Cortex of kidney (tissue), 1 donor: ENCODE results near the gene SLC4A7.
"Not testable (repeated sequence)": the region's sequence is repeated elsewhere in the genome, so short reads cannot be mapped to it uniquely, and the experiment has no call there.

Source experiments
- DNase-seq: peaks from one replicate; lab custom pipeline; 2025; lab: John Stamatoyannopoulos, UW

SLC4A7 gene

DNA sequence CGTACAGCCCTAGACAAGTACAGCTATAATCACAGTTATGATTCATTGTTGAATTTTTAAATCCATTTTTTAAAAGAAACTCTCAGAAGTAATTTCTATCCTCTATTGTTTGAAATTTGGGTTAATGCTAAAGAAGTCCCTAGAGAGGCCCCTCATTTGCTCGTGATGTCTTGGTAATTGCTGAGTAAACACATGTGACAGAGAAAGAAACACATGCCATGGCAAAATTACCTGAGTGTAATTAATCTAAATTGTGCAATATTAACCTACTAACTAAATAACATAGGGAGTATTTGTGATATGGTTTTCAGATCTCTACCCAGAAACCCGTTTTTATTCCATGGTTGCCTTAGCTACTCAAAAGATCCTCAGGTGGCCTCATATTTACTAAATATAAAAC, 125.8 kb downstream of the SLC4A7 start:
- DNase-seq = no peak

GRCh38 chr3:27357665-27358258, 126.4 kb downstream of the SLC4A7 start:
- DNase-seq = no peak

GRCh38 chr3:27356976-27357375, 127.2 kb downstream of the SLC4A7 start:
- no peak for DNase-seq

DNA sequence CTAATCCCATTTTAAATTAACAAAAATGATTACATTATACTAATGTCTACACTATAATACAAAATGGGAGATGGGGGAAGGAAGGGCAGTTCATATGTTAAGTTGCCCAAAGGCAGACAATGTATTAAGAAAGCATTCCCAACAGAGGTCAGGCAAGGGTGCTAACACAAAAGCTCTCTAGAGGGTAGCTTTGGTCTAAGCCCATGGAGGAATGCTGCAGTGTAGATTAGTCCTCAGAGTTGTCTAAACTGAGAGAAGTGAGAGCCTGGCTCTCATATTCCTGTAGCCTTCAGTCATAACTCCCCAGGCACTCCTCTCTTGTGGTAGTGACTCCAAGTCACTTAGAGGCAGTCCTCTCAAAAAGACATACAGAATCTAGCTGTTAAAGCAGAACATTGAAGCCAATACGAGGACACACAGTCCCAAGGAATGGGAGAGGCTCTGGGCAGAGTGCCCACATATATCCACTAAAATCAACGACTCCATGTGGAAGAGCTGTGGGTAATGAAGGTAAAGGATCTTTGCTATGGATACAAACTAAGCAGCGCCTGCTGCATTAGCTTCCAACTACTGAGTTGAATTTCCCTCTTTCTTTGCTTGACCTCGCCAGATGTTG, 129.5 kb downstream of the SLC4A7 start:
- DNase-seq = no peak

DNA sequence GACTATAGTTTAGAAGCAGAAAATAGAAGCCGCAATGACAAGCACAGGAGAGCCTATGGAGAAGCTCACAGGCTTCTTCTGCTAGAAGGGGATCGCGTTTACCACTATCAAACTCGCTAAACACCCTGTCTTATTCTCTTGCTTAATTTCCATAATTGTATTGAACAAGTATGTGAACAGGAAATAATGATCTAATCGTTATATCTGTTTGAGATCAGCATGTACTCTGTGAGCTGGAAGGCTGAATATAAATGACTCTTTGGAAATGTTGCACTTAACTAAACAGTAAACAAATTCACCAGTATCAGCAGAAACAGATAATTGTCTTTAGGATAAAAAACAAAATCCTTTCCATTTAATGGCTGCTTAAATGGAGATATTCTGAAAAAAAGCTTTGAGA, 130.0 kb downstream of the SLC4A7 start:
- no peak for DNase-seq

- DNase-seq = no peak
These were observed 131.0 kb downstream of the SLC4A7 start for GRCh38 chr3:27353221-27353620.

DNA sequence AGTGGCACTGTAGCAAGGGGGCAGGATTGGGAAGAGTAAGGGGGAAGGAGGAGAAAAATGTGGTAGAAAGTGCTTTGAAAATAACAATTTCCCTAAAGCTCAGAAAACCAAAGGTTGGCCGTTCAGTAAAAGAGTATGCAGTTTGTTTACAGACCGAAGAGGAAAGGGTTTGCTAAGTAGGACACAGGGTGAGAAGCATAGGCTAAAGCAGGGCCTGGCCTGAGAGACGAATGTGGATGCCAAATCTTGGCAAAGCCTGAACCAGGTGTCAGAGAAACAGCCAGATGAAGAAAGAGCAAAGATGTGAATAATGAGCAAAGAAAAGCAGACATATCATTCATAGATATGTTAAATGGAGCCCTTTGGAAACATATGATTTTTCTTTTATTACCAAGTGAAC, 132.1 kb downstream of the SLC4A7 start:
- DNase-seq = no peak

GRCh38 chr3:27349832-27350231, 134.4 kb downstream of the SLC4A7 start:
- no peak for DNase-seq

DNA sequence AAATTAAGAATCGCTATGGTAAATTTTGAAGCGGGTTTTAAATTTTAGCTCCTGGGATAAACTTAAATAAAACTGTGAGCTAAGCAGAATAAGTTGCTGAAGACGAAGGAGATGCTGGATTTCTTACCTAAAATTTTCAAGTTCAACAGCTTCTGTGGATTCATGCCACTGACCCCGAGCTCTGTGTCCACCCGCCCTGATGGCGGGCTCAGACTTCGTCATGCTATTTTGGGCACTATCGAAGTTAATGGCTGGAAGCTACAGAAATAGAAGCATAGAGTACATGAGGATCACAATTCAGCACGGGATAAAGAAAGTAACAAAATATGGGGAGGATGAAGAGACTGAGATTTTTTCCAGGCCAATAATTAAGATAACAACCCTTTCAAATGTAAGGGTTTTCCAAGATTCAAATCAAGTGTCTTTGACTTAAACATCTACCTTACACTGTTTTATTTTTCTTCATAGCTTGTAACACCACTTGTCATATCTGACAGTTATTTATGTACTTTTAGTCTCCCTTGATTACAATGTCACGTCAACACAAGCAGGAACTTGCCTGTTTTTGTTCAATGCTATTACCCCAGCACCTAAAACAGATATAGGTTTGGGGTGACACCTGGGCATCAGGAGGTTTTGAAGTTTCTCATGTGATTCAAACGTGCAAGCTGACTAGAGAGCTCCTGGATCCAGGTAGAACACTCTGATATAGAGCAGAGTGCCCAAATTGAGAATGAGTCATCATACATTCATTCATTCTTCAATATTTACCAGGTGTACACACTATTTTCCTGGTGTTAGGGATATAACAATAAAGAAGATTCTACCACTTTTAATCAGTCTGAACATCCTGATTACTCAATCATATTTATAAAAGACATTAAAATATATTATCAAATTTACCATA, 138.0 kb downstream of the SLC4A7 start:
- DNase-seq = no peak

GRCh38 chr3:27345493-27345892, 138.7 kb downstream of the SLC4A7 start:
- no peak for DNase-seq

DNA sequence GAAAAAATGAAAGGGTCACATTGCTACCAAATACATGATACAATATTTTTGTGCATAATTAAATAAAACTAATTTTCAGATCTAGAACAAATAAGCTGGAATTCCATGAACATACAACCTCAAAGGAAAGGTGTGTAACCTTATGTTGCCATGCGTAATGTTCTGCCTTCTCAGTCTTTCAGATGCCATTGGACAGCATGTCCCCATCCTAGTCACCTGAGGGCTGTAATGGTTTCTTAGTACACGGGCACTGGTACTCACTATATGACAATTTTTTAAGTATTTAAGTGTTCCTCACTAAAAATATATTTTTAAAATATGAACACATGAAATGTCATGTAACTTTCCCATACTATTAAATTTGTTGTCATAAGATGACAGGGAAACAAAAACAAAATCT, 139.1 kb downstream of the SLC4A7 start:
- DNase-seq = no peak

- DNase-seq = no peak
These were observed 140.0 kb downstream of the SLC4A7 start for GRCh38 chr3:27344192-27344591.

DNA sequence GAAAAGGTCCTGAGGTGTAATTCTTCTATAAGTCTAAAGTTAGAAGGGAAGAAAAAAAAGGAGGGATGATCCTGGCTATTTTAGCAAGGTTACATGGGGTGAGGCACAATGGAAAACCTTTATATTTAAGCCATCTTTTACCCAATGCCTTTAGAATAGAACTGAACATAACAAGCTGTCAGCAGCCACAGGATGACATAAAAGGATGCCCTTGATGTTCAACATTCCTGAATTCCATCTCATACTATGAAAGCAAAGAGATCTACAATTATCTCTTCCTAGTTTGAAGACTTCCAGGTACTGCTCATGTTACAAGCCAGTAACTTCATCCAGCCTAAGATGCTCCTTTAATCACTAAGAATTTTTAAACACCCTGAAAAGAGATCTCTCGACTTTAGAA, 141.9 kb downstream of the SLC4A7 start:
- DNase-seq = no peak

DNA sequence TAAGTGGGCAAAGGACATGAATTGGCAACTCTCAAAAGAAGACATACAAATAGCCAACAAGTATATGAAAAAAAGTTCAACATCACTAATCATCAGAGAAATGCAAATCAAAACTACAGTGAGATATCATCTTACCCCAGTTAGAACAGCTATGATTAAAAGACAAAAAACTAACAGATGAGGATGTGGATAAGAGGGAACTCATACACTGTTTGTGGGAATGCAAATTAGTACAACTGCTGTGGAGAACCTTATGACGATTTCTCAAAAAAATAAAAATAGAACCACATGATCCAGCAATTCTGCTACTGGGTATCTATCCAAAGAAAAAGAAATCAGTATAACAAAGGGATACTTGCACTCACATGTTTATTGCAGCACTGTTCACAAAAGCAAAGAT, 143.7 kb downstream of the SLC4A7 start:
- no peak for DNase-seq

DNA sequence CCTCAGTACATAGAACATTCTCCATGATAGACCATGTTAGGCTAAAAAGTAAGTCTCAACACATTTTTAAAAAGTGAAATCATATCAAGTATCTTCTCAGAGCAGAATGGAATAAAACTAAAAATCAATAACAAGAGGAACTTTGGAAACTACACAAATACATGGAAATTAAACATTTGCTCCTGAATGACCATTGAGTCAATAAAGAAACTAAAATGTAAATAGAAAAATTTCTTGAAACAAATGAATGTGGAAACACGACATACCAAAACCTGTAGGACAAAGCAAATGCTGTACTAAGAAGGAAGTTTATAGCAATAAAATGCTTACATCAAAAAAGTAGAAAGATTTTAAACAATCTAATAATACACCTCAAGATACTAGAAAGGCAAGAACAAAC, 148.6 kb downstream of the SLC4A7 start:
- DNase-seq = no peak

GRCh38 chr3:27333843-27334242, 150.3 kb downstream of the SLC4A7 start:
- DNase-seq = no peak

GRCh38 chr3:27328982-27329762, 155.0 kb downstream of the SLC4A7 start:
- DNase-seq = not testable (repeated sequence)

GRCh38 chr3:27326629-27327545, 157.3 kb downstream of the SLC4A7 start:
- no peak for DNase-seq

DNA sequence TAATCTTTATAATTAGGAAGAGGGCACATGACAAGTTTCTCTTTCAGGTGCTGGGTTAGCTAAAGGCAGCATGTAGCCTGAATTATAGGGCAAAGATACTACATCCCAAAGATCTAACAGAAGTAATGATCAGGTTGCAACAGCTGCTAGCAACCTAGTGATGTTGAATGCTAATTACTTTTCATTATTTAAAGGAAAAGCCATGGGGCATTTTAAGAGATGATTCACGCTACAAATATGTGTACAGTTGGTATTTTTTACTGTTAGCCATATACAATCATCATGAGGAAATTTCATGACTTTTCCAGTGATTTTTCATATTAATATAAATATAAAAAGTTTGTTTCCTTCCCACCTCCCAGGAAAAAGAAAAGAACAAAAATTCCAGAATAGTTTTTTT, 158.0 kb downstream of the SLC4A7 start:
- DNase-seq = no peak

- no peak for DNase-seq
These were observed 158.8 kb downstream of the SLC4A7 start for GRCh38 chr3:27325419-27325818.

- DNase-seq = no peak
These were observed 159.5 kb downstream of the SLC4A7 start for GRCh38 chr3:27324686-27325085.
